Karpas-422 (cell line): Measurements from ENCODE around the gene RDM1. TPM values are rescaled to one million over a fixed set of nuclear protein-coding genes. Genes with fewer than 3 reads are reported as not detected.

Source experiments
- DNase-seq: peaks from one replicate; pipeline ENCODE4 v3.0.0-alpha.2; 2015
- H2AFZ ChIP-seq: fragments of 200-600 bp; sonication (generic); 2 replicates; pipeline ENCODE4 v1.6.1; 2014; ENCODE audit warnings: antibody characterized with exemption, low read length, mixed read lengths
- H3K27ac ChIP-seq: fragments of 200-600 bp; sonication (generic); 2 replicates; pipeline ENCODE4 v1.5.1; 2014; ENCODE audit warnings: mild to moderate bottlenecking, low read length, moderate library complexity
- H3K27me3 ChIP-seq: fragments of 200-600 bp; sonication (generic); 2 replicates; pipeline ENCODE4 v1.6.1; 2014; ENCODE audit warnings: low read length, mixed read lengths
- H3K36me3 ChIP-seq: fragments of 200-600 bp; sonication (generic); 2 replicates; pipeline ENCODE4 v1.6.1; 2014; ENCODE audit warnings: low read length, mixed read lengths; ENCODE audit not compliant: insufficient read depth
- H3K4me1 ChIP-seq: fragments of 200-600 bp; sonication (generic); 2 replicates; pipeline ENCODE4 v1.6.1; 2014; ENCODE audit warnings: mild to moderate bottlenecking, low read length, mixed read lengths
- H3K4me2 ChIP-seq: fragments of 200-600 bp; sonication (generic); 2 replicates; pipeline ENCODE4 v1.6.1; 2014; ENCODE audit warnings: low read length, low read depth, mild to moderate bottlenecking; ENCODE audit not compliant: poor library complexity, severe bottlenecking
- H3K4me3 ChIP-seq: fragments of 200-600 bp; sonication (generic); 2 replicates; pipeline ENCODE4 v1.5.1; 2014; ENCODE audit warnings: mild to moderate bottlenecking, antibody characterized with exemption, low read length, mixed read lengths
- H3K79me2 ChIP-seq: fragments of 200-600 bp; sonication (generic); 2 replicates; pipeline ENCODE4 v1.6.1; 2014; ENCODE audit warnings: mild to moderate bottlenecking, low read length, mixed read lengths
- H3K9ac ChIP-seq: fragments of 200-600 bp; sonication (generic); 2 replicates; pipeline ENCODE4 v1.6.0; 2014; ENCODE audit warnings: low read length
- H3K9me2 ChIP-seq: fragments of 200-600 bp; sonication (generic), shearing (Covaris generic); replicated peaks from 2 replicates; pipeline ENCODE4 v1.6.0; 2014; ENCODE audit warnings: mild to moderate bottlenecking, low read length, moderate library complexity; ENCODE audit not compliant: insufficient read depth
- H3K9me3 ChIP-seq: fragments of 300-700, 200-600 bp; sonication (generic); 2 replicates; pipeline ENCODE4 v1.6.1; 2014; ENCODE audit warnings: low read length, mixed read lengths
- H4K20me1 ChIP-seq: fragments of 200-600 bp; sonication (generic); 2 replicates; pipeline ENCODE4 v1.6.1; 2014; ENCODE audit warnings: mild to moderate bottlenecking, antibody characterized with exemption, low read length, low read depth; ENCODE audit not compliant: insufficient read depth
- total RNA-seq: library from RNA; depleted of rRNA; stranded (reverse); fragments of >200 nt; shearing (Covaris generic); gene quantifications from 2 replicates; pipeline ENCODE4 v1.2.3, GENCODE V29; 2014; ENCODE audit warnings: low replicate concordance

Gene RDM1
- total RNA-seq, 1 experiment from 2014 or later = 11.0 TPM

DNA sequence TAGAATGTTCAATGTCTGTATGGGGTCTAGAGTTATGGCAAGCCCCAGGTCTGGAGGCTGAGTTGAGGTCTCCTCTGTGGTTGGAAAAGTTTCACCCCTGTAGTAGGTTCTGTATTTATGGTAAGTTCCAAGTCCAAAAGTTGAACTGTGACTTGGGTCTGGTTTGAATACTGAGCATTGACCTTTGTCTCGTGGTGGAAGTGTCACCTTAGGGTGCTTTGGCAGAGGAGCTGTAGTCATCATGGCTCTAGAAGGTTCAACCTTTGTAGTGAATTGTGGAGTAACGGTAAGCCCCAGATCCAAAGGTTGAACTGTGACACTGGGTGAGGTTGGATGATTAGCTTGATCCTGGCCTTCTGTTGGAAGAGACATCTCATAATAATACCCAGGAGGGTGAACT lies 17.6 kb downstream of the RDM1 start:
- no peak overlapping the region for H2AFZ ChIP-seq
- H4K20me1 ChIP-seq = no peaks in the 10 kb centered on the region
- H3K79me2 ChIP-seq = no peaks in the 10 kb centered on the region
- no peak overlapping the region for H3K4me2 ChIP-seq
- no peak overlapping the region for H3K9ac ChIP-seq
- H3K4me3 ChIP-seq = no peak overlapping the region
- H3K4me1 ChIP-seq = no peaks in the 10 kb centered on the region
- no peak for DNase-seq
- no peaks in the 10 kb centered on the region for H3K27me3 ChIP-seq
- no peak overlapping the region for H3K27ac ChIP-seq
- H3K36me3 ChIP-seq = no peaks in the 10 kb centered on the region
- no peaks in the 10 kb centered on the region for H3K9me3 ChIP-seq
- no peaks in the 10 kb centered on the region for H3K9me2 ChIP-seq

DNA sequence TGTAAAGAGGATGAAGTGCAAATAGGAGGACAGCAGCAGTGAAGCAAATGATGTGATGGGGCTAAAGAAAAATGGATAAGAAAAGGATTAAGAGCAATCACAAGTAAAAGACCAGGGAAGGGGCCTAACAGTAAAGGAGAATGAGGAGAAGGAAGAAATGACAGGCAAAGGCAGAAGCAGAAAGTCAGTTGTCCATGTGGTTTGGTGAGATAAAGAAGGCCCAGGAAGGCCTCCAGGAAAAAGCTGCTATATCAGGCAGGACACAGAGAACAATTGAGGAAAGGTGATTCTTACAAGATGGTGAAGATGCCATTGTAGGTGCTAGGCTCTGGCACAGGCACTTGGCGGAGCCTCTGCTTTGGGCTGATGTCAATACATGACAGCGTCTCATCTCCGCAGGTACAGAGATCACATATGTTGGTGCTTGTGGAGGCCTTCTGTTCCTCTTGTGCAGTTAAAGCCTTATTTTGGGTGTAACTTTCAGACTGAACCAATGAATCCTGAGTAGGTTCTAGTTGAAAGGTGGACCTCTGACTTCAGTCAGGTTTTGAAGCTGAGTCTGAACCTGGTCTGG lies 18.1 kb downstream of the RDM1 start:
- Histone ChIP-seq H3K4me1 (no peaks in the 10 kb centered on the region), H3K4me3 (no peak overlapping the region), H3K9ac (no peak overlapping the region), H4K20me1 (no peaks in the 10 kb centered on the region), H3K9me3 (no peaks in the 10 kb centered on the region), H3K9me2 (no peaks in the 10 kb centered on the region), H3K79me2 (no peaks in the 10 kb centered on the region), H2AFZ (no peak overlapping the region), H3K27me3 (no peaks in the 10 kb centered on the region), H3K27ac (no peak overlapping the region), H3K4me2 (no peak overlapping the region), H3K36me3 (no peaks in the 10 kb centered on the region)
- no peak for DNase-seq

DNA sequence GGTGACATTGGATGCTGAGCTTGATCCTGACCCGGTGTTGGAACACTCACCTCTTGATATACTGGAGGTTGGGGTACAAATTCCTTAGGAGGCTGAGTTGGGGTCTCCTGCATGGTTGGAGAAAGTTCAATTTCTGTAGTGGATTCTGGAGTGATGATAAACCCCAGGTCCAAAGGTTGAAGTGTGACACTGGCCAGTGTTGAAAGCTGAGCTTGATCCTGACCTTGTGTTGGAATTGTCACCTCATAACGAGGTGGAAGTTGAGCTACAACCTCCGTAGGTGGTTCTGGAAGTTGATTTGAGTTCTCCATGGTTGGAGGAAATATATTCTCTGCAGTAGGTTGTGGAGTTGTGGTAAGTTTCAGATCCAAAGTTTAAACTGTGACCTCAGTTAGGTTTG lies 21.2 kb downstream of the RDM1 start:
- no peaks in the 10 kb centered on the region for H4K20me1 ChIP-seq
- H3K9ac ChIP-seq = no peak overlapping the region
- H3K79me2 ChIP-seq = no peaks in the 10 kb centered on the region
- H3K9me3 ChIP-seq = no peaks in the 10 kb centered on the region
- H3K36me3 ChIP-seq = no peaks in the 10 kb centered on the region
- no peak overlapping the region for H3K4me2 ChIP-seq
- no peak overlapping the region for H3K27ac ChIP-seq
- H2AFZ ChIP-seq = no peak overlapping the region
- H3K27me3 ChIP-seq = no peaks in the 10 kb centered on the region
- no peaks in the 10 kb centered on the region for H3K9me2 ChIP-seq
- no peak overlapping the region for H3K4me3 ChIP-seq
- DNase-seq = no peak
- H3K4me1 ChIP-seq = no peaks in the 10 kb centered on the region

DNA sequence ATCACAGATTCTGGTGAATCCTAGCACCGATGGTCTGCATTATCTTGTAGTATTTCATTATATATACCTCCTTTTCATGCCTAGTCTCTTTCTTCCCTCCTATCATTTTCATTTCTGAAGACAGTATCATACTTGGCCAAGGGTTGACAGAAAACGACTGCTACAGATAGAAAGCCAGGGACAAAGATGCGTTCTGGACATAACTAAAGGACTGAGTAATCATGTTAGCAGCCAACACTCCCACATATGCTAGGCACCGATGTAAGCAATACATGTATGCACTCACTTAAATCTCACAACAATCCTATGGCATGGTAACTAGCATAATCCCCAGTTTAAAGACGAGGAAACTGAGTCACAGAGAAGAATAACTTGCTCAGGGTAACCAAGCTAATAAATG lies 22.9 kb downstream of the RDM1 start:
- Histone ChIP-seq H3K79me2 (no peaks in the 10 kb centered on the region), H3K9me2 (no peaks in the 10 kb centered on the region), H3K4me3 (no peak overlapping the region), H3K27me3 (no peaks in the 10 kb centered on the region), H3K4me1 (no peaks in the 10 kb centered on the region), H3K4me2 (no peak overlapping the region), H3K9me3 (no peaks in the 10 kb centered on the region), H4K20me1 (no peaks in the 10 kb centered on the region), H3K36me3 (no peaks in the 10 kb centered on the region), H3K9ac (no peak overlapping the region), H2AFZ (no peak overlapping the region), H3K27ac (no peak overlapping the region)
- DNase-seq = no peak

DNA sequence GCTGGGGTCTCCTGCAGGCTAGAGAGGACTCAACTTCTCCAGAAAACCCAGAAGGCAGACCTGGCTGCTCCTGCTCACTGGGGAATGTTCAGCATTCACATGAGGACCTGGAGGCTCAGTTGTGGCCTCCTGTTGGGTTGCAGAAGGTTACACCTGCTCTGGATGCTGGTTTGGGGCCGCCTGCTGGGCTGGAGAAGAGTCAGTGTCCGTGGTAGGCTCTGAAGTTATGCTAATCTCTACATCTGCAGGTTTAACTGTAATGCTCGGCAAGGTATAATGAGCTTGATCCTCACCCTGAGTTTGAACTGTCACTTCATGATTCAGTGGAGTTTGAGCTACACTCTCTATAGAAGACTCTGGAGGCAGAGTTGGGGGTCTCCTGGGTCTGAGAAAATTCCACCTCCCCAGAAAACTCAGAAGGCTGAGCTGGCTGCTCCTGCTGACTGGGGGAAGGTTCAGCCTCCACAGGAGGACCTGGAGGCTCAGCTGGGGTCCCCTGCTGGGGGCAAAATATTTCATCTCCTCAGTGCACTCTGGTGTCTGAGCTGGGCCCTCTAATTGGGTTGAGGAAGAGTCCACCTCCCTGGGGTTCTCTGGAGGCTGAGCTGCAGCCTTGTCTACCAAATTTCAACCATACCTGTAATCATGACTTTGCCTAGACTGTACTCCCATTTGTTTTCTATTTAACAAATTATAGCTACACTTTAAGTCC lies 23.5 kb downstream of the RDM1 start:
- H3K4me3 ChIP-seq = no peak overlapping the region
- no peak overlapping the region for H3K27ac ChIP-seq
- no peak overlapping the region for H3K9ac ChIP-seq
- H4K20me1 ChIP-seq = no peaks in the 10 kb centered on the region
- no peaks in the 10 kb centered on the region for H3K4me1 ChIP-seq
- H3K79me2 ChIP-seq = no peaks in the 10 kb centered on the region
- no peaks in the 10 kb centered on the region for H3K27me3 ChIP-seq
- no peaks in the 10 kb centered on the region for H3K9me3 ChIP-seq
- H3K9me2 ChIP-seq = no peaks in the 10 kb centered on the region
- H2AFZ ChIP-seq = no peak overlapping the region
- no peaks in the 10 kb centered on the region for H3K36me3 ChIP-seq
- DNase-seq = no peak
- H3K4me2 ChIP-seq = no peak overlapping the region

DNA sequence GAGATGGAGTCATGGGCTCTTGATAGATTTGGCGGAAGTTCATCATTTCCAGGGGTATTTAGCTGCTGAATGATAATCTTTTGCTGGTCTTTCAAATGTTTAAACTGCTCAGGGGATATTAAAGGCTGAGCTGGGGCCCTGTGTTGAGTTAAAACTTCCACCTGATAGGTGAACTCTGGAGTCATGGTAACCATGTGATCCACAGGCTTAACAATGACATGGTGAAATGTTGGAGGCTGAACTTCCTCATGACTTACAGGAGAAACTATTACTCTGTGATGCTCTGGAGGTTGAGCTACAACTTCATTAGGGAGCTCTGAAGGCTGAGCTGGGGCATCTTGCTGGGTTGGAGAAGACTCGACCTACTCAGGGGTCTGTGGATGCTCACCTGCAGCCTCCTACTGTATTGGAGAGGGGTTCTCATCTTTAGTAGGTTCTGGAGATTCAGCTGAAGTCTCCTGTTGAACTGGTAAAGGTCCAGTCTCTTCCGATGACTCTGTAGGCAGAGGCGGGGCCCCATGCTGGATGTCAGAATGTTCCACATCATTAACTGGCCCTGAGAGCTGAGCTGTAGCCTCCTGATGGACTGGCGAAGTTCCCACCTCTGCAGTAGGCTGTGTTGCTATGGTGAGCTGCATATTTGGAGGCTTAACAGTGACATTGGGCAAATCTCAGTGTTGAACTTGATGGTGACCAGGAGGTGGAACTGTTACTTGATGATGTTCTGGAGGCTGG lies 24.2 kb downstream of the RDM1 start:
- H3K36me3 ChIP-seq = no peaks in the 10 kb centered on the region
- H3K4me3 ChIP-seq = no peak overlapping the region
- no peak overlapping the region for H3K9ac ChIP-seq
- H3K4me2 ChIP-seq = no peak overlapping the region
- no peak overlapping the region for H3K27ac ChIP-seq
- H3K9me3 ChIP-seq = no peaks in the 10 kb centered on the region
- H3K9me2 ChIP-seq = no peaks in the 10 kb centered on the region
- no peak for DNase-seq
- H3K27me3 ChIP-seq = no peaks in the 10 kb centered on the region
- H3K4me1 ChIP-seq = no peaks in the 10 kb centered on the region
- no peaks in the 10 kb centered on the region for H3K79me2 ChIP-seq
- no peak overlapping the region for H2AFZ ChIP-seq
- no peaks in the 10 kb centered on the region for H4K20me1 ChIP-seq

DNA sequence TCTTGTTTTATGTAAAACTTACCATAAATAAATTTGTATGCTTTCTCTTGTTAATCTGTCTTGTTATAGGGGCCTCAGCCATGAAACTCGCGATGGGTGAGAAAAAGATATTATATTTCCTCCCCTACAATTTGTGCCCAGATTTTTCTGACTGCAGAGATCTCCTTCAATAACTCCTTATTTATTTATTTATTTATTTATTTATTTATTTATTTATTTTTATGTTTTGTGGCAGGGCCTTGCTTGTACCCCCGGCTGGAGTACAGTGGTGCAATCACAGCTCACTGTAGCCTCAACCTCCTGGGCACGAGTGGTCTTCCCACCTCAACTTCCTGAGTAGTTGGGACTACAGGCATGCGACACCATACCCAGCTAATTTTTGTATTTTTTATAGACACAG lies 27.1 kb downstream of the RDM1 start:
- Histone ChIP-seq H3K79me2 (no peaks in the 10 kb centered on the region), H3K4me3 (no peak overlapping the region), H3K9me2 (no peaks in the 10 kb centered on the region), H3K27ac (no peak overlapping the region), H3K36me3 (no peaks in the 10 kb centered on the region), H4K20me1 (no peaks in the 10 kb centered on the region), H3K9me3 (no peaks in the 10 kb centered on the region), H2AFZ (no peak overlapping the region), H3K4me2 (no peak overlapping the region), H3K27me3 (no peaks in the 10 kb centered on the region), H3K4me1 (no peaks in the 10 kb centered on the region), H3K9ac (no peak overlapping the region)
- DNase-seq = no peak

DNA sequence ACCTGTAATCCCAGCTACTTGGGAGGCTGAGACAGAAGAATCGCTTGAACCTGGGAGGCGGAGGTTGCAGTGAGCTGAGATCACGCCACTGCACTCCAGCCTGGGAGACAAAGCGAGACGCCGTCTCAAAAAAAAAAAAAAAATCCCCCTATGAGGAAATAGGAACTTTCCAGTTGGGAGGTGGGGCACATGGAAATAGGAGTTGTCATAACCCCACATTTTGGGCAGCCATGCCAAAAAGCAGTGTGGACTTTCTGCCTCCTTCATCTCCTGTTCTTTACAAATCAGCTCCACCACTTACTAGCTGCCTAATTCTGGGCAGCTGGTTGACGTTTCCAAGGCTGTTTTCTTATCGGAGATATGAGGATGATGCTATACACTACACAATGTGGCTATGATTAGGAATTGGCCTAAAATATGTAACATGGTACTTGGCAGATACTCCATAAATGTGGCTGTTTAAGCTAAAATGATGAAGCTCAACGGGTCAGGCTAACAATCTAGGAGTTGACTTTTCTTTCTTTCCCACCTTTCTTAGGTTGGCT lies 28.9 kb downstream of the RDM1 start:
- Histone ChIP-seq H3K9me2 (no peaks in the 10 kb centered on the region), H3K27me3 (no peaks in the 10 kb centered on the region), H3K36me3 (no peaks in the 10 kb centered on the region), H3K4me1 (no peaks in the 10 kb centered on the region), H3K9me3 (no peaks in the 10 kb centered on the region), H3K79me2 (no peaks in the 10 kb centered on the region), H4K20me1 (no peaks in the 10 kb centered on the region), H3K27ac (no peak overlapping the region), H3K9ac (no peak overlapping the region), H3K4me2 (no peak overlapping the region), H3K4me3 (no peak overlapping the region), H2AFZ (no peak overlapping the region)
- no peak for DNase-seq
